GM10266 (cell line): ENCODE data around the gene CPLANE2.
A peak's percentile ranks its signal among the peaks of the same experiment; 100 is the strongest.

Experiments
- DNase-seq: peaks from one replicate; pipeline ENCODE4 v3.0.0; 2012; ENCODE audit errors: extremely low spot score
- CTCF ChIP-seq: IDR thresholded peaks from 2 replicates; pipeline ENCODE4 v1.5.1; 2012; ENCODE audit warnings: mild to moderate bottlenecking, low read depth; ENCODE audit not compliant: control insufficient read depth, insufficient read depth; ENCODE audit errors: missing control alignments

CPLANE2 gene

GRCh38 chr1:16206547-16207317, 30.3 kb downstream of the CPLANE2 start:
- TF ChIP-seq CTCF = no peak
- peak; percentile 93 for DNase-seq

DNA sequence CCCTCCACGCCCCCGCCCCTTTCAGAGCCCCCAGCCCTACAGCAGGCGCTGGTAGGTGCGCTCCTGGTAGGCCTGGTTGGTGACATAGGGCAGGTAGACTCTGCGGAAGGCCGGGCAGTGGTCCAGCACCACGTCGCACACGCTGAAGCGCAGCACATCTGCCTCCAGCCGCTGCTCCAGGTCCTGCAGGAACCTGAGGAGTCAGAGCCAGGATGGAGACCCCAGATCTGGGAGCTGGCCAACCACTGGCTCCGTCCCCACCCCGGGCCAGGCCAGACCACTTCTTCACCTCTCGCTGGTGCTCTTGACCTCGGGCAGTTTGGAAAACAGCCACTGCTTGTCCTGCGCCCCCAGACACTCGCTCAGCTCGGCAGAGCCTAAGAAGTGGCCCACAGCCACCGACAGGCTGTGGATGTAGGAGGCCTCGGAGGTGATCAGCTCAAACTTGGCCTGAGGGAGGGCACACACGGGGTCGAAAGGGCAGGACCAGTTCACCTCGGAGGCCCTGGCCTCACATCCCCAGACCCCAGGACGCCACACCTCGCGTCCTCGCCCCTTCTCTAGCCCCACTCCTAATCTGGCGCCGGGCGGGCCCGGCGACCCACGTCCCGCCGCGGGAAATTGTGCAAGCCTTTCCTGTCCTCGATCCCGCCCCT, 31.0 kb downstream of the CPLANE2 start:
- no peak for DNase-seq
- TF ChIP-seq CTCF = no peak

DNA sequence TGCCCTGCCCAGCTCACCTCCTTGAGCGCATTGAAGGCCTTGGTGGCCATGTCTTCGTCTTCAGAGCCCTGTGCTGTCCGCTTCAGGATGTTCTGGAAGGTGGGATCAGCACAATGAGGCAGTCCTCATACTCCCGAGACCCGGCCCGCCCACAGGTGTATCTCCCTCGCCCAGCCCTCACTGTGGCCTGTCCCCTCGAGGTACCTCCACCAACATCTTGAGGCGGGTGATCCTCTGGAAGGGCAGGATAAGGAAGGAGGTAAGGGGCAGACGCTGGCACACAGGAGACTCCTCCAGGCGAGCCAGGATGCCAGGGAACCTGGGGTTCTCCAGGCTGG, 31.7 kb downstream of the CPLANE2 start:
- TF ChIP-seq CTCF = no peak
- DNase-seq = no peak

DNA sequence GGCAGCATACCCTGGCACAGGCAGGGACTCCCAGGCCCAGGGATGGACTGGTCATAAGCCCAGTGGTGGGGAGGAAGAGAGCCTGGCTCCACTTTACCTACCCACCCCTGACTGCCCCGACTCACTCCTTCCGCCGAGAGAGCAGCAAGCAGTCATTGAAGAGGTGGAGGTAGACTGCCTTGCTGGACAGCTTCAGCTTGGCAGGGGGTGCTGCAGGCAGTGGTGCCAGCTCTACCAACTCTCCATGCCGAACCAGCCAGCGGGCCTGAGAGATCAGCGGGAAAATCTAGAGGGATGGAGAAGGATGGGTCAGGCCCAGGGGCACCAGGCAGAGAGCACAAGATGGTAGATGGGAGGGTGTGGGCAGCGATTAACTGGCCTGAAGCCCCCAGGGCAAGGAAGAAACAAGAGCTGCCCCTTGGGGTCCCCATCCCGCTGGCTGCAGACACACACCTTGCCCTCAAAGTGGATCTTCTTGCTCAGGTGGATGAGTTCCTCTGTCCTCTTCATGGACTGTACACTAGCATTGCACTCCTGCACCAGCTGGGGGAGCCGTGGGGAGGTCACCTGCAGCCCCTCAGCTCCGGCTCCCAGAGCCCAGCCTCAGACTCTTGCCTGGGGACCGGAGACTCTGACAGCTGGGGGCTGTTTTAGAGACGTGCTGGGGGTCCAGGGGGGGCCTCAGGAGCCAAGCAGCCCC, 32.2 kb downstream of the CPLANE2 start:
- DNase-seq = peak; percentile 46

GRCh38 chr1:16204216-16204615, 32.8 kb downstream of the CPLANE2 start:
- no peak for DNase-seq

More for the DNA sequence above, 32.2 kb downstream of the CPLANE2 start:
- TF ChIP-seq CTCF = peak; percentile 59

GRCh38 chr1:16203550-16203949, 33.4 kb downstream of the CPLANE2 start:
- DNase-seq = no peak
- TF ChIP-seq CTCF = no peak

More at GRCh38 chr1:16204216-16204615, 32.8 kb downstream of the CPLANE2 start:
- TF ChIP-seq CTCF = no peak
